Amniotic epithelial cell (primary cell): ENCODE measurements around the gene TAS2R41.
"Not testable (repeated sequence)": the region's sequence is repeated elsewhere in the genome, so short reads cannot be mapped to it uniquely, and the experiment has no call there.

Source experiments
- DNase-seq: peaks from one replicate; pipeline ENCODE4 v3.0.0-alpha.2; 2010; ENCODE audit warnings: low read depth

Gene TAS2R41

DNA sequence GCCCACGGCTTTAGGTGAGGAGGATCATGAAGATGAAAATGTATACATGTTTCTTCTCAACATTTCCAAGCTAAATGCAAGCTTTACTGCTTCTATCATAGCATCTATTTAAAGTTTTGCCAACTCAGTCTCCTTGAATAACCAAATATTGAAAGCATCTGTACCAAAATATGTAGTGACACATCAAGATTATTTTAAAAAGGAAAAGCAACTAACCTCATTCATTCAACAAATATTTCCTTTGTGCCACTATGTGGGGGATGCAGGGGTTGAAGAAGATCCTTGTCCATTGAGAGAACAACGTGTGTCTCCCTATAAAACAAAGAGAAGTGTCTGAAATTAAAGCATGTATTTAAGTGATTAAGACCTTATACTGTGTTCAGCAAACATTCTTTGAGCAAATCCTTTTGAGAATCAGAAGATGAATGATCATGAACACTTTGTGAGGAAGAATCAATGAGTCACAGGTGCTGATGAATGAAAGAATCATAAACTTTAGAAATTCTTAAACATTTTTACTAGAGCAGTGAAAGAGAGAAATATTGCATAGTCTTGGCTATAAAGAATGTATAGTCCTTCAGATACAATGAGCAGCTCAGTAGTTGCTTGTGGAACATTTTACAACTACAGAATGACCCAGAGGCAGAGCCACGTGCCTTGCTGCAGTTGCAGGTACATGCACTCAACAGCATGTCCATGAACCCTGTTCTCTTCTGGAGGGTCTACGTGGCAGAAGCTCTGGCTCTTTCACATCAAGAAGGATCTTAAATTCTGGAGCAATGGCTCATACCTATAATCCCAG lies 20.5 kb upstream of the TAS2R41 start:
- no peak for DNase-seq

DNA sequence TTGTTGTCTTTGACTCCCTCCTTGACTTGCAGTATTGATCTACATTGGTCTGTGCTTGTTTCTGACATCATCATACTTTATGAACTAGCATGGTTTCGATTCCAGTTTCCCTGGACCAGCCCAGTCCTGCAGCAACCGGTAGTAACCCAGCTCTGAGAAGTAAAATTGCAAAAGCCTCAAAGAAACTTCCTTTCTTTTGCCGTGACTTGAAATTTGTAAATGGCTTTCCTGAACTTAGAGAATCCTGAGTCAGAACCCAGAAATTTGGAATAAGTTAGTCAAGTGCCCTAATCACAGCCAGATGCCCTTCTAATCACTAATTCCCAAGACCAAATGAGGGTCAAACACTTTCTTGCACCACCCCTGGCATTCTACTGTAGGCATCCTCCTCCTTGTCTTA lies 19.4 kb upstream of the TAS2R41 start:
- DNase-seq = no peak

DNA sequence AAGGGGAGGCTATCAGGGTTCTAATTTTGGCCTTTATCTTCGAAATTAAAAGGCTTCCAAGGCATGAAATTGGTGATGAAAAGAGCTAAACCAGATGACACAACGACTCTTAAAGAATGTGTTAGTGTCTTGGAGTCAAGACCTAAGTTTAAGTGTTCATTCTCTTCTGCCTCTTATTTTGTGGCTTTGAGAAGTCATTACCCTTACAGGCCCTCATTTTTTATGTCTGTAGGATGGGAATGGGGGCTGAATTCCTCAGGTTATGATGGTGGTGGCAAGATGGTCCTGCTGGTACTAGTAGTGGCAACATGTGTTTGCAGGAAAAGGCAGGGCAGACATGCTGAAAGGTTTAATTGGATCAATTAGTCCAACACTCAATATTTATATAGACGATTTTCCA lies 19.0 kb upstream of the TAS2R41 start:
- DNase-seq = no peak

DNA sequence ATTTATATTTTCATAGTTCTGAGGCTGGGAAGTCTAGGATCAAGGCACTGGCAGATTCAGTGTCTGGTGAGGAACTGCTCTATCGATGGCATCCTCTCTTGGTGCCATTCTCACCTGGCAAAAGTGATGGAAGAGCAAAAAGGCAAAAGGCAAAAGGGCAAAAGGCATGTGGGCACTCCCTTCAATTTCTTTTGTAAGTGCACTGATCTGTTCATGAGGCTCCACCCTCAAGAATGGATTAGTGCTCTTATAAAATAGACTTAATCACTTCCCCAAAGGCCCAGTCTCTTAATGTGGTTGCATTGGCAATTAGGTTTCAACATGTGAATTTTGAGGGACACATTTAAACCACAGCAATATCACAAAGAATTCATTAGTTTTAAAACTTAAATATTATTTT lies 18.3 kb upstream of the TAS2R41 start:
- no peak for DNase-seq

DNA sequence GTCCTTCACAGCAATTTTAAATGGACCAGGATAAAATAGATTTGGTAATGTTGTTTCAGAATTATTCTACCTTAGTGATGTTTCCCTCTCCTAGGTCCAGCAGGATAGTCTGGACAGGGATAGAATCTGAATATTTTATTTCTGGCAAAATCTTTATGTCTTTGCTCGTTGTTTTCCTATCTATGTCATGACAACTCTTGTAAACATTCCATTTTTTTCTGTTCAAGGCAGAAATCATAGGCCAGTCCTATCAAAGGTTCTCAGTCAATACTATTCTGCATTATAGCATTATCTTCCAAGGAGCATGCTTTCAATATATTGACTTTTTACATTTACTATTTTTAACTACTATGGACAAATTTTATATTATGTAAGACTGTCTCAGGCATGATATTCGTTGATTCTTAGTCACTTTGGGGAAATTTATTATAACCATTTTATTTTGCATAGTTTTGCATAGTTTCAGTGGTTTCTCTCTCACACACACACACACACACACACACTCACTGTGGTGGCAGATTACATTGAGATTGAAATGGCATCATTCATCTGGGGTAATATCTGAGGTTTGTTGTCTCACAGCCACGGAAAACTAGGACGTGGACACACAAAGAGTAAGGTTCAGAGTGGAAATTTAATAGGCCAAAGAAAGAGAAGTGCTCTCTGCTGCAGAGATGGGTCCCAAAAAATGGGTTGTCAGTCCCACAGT lies 17.2 kb upstream of the TAS2R41 start:
- no peak for DNase-seq

DNA sequence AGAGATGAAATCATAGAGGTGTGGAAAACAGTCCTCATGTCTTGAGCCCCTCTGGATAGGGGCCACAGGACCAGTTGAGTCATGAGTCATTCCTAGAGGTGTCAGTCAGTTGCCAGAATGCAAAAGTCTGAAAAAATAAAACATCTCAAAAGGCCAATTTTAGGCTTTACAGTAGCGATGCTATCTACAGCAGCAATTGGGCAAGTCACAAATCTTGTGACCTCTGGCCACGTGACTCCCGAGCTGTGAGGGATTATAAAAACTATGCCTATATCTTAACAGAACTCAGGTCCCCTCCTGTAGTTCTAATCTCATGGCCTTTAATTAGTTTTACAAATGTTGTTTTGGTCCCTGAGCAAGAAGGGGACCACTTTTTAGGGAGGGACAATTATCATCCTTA lies 15.6 kb upstream of the TAS2R41 start:
- no peak for DNase-seq

DNA sequence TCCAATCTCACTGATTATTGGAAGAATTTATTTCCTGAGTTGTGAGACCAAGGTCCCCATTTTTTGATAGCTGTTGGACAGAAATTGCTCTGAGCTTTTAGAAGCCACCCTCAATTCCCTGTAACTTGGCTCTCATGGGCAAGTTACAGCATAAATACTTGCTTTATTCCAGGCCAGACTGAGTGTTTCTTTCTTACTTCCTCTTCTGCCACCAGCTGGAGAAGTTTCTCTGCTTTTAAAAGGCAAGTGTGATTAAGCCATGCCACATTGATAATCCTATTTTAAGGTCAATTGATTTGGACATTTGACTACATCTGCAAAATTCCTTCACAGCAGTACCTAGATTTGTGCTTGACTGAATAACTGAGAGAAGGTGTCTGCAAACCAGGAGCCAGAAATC lies 14.1 kb upstream of the TAS2R41 start:
- DNase-seq = no peak

DNA sequence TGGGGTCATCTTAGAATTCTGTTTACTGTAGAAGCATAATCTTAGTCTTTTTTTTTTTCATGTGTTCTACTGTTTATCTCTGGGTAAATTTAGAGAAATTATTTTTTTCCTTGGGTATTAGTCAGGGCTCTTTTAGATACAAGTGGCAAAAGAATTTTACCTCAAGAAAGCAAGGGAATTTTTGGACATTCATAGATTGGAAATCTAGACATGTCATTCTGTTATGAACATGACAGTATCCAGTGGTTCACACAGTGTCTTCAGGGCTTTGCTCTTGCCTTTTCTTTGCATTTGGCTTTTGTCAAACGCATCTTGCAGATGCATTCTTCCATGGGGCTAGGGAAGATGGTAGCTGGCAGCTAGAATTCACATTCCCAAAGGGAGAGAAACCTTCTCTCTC lies 13.7 kb upstream of the TAS2R41 start:
- DNase-seq = no peak

DNA sequence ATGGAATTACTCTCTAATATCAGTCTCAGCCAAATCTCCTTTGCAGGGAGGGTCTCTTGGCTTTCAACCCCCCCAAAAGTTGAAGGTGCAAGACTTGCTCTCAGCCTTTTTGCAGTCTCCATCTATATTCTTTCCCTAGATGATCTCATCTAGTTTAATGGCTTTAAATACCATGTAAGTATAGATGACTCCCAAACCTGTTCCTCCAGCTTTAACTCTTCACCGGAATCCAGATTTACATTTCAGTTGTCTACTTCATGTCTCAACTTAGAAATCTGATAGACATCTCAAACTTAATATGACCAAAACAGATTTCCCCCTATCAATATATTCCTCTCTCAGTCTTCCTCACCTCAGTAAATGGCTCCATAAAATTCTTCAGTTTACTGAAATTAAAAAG lies 9.9 kb upstream of the TAS2R41 start:
- DNase-seq = no peak

DNA sequence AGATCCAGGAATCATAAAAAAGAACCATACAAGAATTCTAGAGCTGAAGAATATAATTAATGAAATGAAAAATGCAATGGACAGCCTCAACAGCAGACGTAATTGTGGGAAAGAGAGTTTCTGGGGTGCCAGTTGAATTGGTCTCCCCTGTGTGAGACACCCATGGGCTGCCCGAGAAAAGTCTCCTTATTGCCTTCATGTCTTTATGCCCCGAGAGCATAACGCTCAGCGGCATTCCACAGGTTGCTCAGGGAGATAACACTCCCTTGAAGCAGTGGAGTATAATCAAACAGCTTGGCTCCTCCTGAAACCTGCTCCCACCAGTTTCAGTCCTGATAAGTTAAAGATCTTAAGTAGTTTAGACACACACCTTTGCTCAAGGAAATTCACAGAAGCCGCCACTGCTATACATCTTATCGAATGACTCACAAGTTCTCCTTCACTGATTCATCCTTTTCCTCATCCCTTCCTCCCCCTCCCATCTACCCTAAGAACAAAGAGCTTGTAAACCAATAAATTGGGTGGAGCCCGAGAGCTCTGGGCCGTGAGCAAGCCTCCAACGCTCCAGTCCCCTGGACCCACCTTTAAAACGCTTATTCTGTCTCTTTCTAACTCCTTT lies 5.5 kb upstream of the TAS2R41 start:
- DNase-seq = peak; percentile 58

DNA sequence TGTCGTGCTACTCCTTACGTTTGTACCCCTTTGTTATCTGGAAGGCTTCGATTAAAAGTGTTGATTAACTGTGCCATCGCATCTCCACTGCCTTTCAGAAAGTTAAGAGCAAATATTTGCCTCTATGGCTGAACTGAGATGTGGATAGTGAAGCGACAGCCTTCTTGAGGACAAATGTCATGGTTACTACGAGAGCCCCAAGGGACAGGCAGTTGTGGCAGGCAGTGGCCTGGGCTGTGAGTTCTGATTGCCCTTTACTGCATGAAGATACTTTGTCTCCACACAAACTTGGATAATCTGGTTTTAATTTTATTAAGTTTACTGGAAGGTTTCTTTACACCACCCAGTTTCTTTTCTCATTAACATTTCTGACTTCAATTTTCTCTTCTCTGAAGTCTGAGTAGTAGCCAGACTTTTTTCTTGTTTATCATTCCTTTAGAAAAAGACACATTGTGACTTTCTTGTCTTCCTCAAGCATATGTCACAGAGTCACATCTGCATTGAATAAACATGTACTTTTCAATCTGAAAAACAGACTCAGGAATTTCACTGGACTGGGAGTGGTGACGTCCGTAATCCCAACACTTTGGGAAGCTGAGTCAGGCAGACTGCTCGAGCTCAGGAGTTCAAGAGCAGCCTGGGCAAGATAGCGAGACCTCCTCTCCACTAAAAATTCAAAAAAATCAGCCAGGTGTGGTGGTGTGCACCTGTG lies 1.5 kb downstream of the TAS2R41 start:
- DNase-seq = no peak

DNA sequence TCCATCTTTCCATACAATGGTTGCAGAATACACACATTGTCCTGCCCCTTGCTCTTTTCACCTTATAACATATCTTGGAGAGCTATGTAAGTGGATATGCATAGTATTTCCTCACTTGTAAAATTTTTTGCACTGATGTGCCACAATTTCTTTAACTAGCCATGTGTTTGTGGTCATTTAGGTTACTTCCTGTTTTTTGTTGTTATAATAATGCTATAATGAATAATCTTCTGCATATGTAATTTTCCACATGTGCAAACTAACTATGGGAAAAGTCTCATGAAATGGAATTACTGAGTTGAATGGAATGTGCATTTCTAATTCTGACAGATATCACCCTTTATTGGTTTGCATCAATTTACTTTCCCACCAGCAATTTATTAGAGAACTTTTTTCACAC lies 2.8 kb downstream of the TAS2R41 start:
- no peak for DNase-seq

DNA sequence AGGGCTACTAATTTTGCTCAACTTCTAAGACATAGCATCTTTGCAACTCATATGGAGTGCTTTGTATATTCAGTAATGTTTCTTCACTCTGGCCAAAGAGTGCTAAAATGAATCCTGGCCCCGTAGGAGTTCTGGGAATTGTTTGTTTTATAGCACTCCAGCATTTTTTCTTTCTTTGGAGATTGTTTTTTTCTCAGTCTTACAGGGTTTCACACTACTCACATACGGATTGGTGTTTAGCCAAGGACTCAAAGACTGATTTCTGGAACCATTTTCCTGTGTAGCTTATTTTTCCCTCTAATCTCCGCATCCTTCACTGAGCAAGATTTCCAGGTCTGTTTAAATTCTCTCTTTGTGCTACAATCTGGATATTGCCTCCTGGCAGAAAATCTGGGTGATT lies 6.4 kb downstream of the TAS2R41 start:
- no peak for DNase-seq

DNA sequence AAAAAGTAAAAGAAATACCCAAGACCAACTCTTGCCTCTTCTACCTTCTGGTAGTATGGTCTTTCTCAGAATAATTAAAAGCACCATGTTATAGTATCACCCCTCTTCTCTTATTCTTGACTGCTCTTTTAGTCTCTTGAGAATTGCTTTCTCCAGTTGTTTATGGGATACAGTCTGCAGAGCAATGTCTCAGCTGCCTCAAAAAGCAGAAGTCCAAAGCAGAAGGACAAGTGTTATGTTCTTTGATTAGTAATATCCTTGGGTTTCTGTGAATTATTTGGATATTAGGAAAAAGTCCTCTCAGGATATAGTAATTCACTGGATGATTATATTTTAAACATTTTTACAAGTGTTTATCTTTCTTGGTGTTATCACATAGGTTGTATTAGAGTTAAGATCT lies 7.4 kb downstream of the TAS2R41 start:
- DNase-seq = no peak

DNA sequence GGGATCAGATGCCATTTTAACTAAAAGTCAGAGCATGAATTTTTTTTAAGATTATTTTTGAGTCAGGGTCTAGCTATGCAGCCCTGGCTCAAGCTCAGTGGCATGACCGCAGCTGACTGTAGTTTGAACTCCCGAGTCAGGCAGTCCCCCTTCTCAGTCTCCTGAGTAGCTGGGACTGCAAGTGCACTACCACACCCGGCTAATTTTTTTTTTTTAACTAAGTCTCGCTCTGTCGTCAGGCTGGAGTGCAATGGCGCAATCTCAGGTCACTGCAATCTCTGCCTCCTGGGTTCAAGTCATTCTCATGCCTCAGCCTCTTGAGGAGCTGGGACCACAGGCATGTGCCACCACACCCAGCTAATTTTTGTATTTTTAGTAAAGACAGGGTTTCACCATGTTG lies 7.8 kb downstream of the TAS2R41 start:
- DNase-seq = peak; percentile 29

DNA sequence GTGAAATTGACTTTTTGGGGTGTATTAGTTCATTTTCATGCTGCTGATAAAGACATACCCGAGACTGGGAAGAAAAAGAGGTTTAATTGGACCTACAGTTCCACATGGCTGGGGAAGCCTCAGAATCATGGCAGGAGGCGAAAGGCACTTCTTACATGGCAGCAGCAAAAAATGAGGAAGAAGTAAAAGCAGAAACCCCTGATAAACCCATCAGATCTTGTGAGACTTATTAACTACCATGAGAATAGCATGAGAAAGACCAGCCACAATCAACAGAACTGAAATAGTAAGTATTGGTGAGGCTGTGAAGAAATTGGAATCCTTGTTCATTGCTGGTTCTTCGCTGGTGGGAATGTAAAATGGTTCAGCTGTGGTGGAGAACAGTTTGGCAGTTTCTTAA lies 8.6 kb downstream of the TAS2R41 start:
- not testable (repeated sequence) for DNase-seq

DNA sequence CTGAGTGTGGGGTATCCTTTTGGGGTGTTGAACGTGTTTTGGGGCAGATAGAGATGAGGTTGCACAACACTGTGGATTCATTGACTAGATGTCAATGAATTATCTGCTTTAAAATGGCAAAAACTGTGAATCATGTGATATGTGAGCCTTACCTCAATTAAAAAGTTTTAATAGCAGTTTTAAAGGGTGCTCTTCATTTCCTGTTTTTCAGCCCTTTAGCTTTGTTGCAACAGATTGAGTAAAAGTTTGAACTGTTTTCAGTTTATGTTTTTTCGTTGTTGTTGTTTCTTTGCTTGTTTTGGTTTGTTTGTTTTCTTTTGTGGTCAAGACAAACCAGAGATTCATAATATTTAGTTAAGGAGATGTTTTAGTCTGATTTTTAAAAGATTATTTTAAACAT lies 9.4 kb downstream of the TAS2R41 start:
- DNase-seq = no peak

DNA sequence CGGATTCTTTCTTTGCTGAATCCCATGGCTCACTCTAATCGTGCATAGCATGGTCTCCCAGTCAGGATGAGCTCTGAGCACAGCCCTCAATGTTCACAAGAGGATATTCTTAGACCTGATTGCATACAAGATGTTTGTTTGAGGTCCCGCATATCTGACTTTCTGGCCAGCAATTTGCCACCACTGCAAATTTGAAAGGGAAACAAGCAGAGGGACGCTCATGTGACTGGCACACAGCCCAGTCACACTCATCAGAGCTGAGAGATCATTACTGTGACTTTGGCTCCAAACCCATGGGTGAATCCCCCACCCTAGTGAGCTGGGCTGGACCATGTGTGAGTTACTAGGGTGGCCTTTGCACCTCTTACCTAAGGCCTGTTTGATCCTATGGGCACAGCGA lies 9.9 kb downstream of the TAS2R41 start:
- no peak for DNase-seq

DNA sequence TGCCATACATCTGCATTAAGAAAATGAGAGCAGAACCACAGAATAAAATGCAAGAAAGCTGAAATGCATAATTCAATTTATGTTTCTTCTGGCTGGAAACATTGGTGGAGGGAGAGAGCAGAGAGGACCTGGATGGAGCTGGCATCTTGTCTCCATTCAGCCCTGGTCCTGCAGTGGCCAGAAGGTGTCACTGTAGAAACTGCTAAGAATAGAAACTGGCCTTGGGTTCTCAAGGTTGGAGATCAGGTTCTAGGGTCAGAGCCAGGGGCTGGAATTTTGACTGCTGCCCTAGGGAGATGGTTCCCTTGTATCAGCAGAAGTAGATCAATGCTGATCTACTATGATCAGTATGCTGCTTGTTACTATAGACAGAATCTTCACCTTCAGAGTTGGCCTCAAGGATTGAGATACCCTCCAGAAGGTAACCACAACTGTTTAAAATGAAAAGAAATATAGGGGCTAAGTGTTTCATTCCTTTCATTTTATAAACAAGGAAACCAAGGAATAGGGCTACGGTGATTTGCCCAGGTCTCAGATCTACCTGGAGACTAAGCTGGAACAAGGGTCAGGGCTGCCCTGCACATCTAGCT lies 13.1 kb downstream of the TAS2R41 start:
- peak; percentile 40 for DNase-seq

DNA sequence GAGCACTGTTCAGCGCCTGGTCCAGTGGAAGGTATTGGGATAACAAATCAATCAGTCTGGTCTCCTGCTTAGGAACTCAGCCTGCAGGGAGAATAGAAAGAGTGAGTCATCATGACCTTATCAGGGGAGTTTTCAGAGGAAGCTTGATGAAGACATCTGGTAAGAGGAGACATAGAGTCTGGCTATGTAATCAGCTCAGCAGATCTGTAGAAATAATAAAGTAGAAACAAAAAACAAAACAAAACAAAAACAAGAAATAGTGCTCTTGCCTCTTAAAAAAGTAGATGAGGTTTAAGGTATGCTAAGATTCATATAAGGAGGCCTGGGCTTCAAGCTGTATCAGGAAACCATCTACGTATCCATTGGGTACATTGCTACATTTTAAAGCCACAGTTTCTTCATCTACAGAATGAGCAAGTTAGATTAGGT lies 14.4 kb downstream of the TAS2R41 start:
- DNase-seq = peak; percentile 90

DNA sequence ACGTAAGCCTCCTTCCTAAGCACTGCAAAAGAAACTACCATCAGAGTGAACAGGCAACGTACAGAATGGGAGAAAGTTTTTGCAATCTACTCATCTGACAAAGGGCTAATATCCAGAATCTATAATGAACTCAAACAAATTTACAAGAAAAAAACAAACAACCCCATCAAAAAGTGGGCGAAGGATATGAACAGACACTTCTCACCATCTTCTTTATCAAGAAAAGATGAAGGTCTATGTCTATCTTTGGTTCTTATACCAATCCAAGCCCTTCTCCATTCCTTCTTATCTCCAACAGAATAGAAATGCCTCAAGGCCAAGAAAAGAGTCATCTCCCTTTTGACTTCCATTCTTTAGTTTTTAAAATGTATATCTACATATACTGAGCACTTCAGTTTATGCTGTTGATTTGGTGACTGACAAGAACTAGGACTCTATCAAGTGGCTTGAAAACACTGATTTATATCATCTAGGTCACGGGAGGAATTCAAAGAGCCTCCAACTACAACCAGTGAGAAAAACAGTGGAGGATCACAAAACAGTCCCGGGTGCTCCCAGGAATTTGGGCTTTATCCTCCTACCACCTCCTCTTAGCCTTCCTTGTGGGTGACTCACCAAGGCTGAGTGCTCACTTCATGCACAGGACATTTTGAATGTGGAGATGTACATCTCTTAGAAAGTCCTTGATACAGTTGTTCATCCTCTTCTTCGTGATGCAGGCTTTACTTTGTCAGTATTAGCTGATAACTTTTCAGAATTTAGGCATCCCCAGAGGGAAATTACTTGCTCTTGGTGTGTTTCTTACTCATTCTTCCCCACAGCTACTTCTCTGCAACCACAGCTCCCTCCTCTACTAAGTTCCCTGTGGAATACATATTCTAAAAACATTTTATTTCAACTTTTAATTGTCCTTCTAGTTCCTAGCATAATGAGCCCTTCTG lies 15.4 kb downstream of the TAS2R41 start:
- peak; percentile 31 for DNase-seq
